8988T (cell line): Measurements from ENCODE around the gene SLC39A11.

Source experiments
- DNase-seq: peaks from one replicate; pipeline ENCODE4 v3.0.0; 2011

SLC39A11 gene

GRCh38 chr17:72631949-72632684 lies 460.4 kb downstream of the SLC39A11 start:
- no peak for DNase-seq

GRCh38 chr17:72631568-72631948 lies 460.9 kb downstream of the SLC39A11 start:
- no peak for DNase-seq

GRCh38 chr17:72624652-72625051 lies 467.8 kb downstream of the SLC39A11 start:
- no peak for DNase-seq

GRCh38 chr17:72624226-72624625 lies 468.3 kb downstream of the SLC39A11 start:
- DNase-seq = no peak

- DNase-seq = no peak
These were observed 469.6 kb downstream of the SLC39A11 start for GRCh38 chr17:72622661-72623433.

- no peak for DNase-seq
These were observed 472.4 kb downstream of the SLC39A11 start for GRCh38 chr17:72619976-72620650.

GRCh38 chr17:72618001-72618509 lies 474.4 kb downstream of the SLC39A11 start:
- DNase-seq = no peak

- no peak for DNase-seq
These were observed 474.9 kb downstream of the SLC39A11 start for GRCh38 chr17:72617557-72617956.

GRCh38 chr17:72616447-72616846 lies 476.0 kb downstream of the SLC39A11 start:
- no peak for DNase-seq

- DNase-seq = no peak
These were observed 476.9 kb downstream of the SLC39A11 start for GRCh38 chr17:72615627-72615991.

- no peak for DNase-seq
These were observed 477.4 kb downstream of the SLC39A11 start for GRCh38 chr17:72614871-72615626.

- no peak for DNase-seq
These were observed 478.0 kb downstream of the SLC39A11 start for GRCh38 chr17:72614476-72614870.

- no peak for DNase-seq
These were observed 478.6 kb downstream of the SLC39A11 start for GRCh38 chr17:72613806-72614292.

- DNase-seq = no peak
These were observed 479.1 kb downstream of the SLC39A11 start for GRCh38 chr17:72613396-72613795.

- DNase-seq = no peak
These were observed 481.3 kb downstream of the SLC39A11 start for GRCh38 chr17:72611172-72611571.

GRCh38 chr17:72609501-72609900 lies 483.0 kb downstream of the SLC39A11 start:
- no peak for DNase-seq

- no peak for DNase-seq
These were observed 484.1 kb downstream of the SLC39A11 start for GRCh38 chr17:72608436-72608835.

GRCh38 chr17:72606656-72607055 lies 485.8 kb downstream of the SLC39A11 start:
- no peak for DNase-seq

- DNase-seq = no peak
These were observed 486.9 kb downstream of the SLC39A11 start for GRCh38 chr17:72605543-72605942.

- no peak for DNase-seq
These were observed 488.0 kb downstream of the SLC39A11 start for GRCh38 chr17:72604518-72604917.

- DNase-seq = no peak
These were observed 488.9 kb downstream of the SLC39A11 start for GRCh38 chr17:72603420-72604242.
